ENCODE data around the gene TNS4. TPM values are rescaled to one million over a fixed set of nuclear protein-coding genes. Genes with fewer than 3 reads are reported as not detected.

The TNS4 gene
- total RNA-seq, 3 donors from 2014 or later: 3.0 to 13.1 (median 3.3) TPM

- intact Hi-C loops (cut with DNase I, micrococcal nuclease): no loop called here
- H3K9me3 ChIP-seq: no peaks in the 10 kb centered on the region
- peaks cover 9% of the 10 kb centered on the region for H3K36me3 ChIP-seq (ENCODE audit: low read depth)
- DNase-seq (no peak), ATAC-seq (no peak)
- TF ChIP-seq CTCF (IDR thresholded peaks at IDR 0.05): no peak
- H3K4me3 ChIP-seq: no peak overlapping the region
- peaks cover 16% of the 10 kb centered on the region for H3K4me1 ChIP-seq (ENCODE audit: low read depth)
Observed at GRCh38 chr17:40454613-40454995, 46.8 kb downstream of the TNS4 start.

- DNase-seq: no peak
- Histone ChIP-seq H3K9me3 (no peaks in the 10 kb centered on the region), H3K4me1 (ENCODE audit: low read depth) (peaks cover 21% of the 10 kb centered on the region), H3K4me3 (no peak overlapping the region), H3K36me3 (ENCODE audit: low read depth) (peaks cover 9% of the 10 kb centered on the region)
- no peak for TF ChIP-seq CTCF (IDR thresholded peaks at IDR 0.05)
- intact Hi-C loops (cut with DNase I, micrococcal nuclease): no loop called here
- ATAC-seq: no peak
Observed at GRCh38 chr17:40453881-40454612, 47.4 kb downstream of the TNS4 start.

GRCh38 chr17:40452921-40453378, 48.5 kb downstream of the TNS4 start:
- TF ChIP-seq CTCF (IDR thresholded peaks at IDR 0.05): no peak
- H3K9me3 ChIP-seq: no peaks in the 10 kb centered on the region
- intact Hi-C loops (cut with DNase I, micrococcal nuclease): no loop called here
- DNase-seq: no peak
- peaks cover 9% of the 10 kb centered on the region for H3K36me3 ChIP-seq (ENCODE audit: low read depth)
- H3K4me3 ChIP-seq: no peak overlapping the region
- ATAC-seq: no peak
- peaks cover 32% of the 10 kb centered on the region for H3K4me1 ChIP-seq (ENCODE audit: low read depth)

GRCh38 chr17:40452216-40452787, 49.1 kb downstream of the TNS4 start:
- Histone ChIP-seq H3K4me1 (ENCODE audit: low read depth) (peaks cover 39% of the 10 kb centered on the region), H3K9me3 (no peaks in the 10 kb centered on the region), H3K36me3 (ENCODE audit: low read depth) (peaks cover 9% of the 10 kb centered on the region), H3K4me3 (no peak overlapping the region)
- DNase-seq: no peak
- no peak for TF ChIP-seq CTCF (IDR thresholded peaks at IDR 0.05)
- intact Hi-C loops (cut with DNase I, micrococcal nuclease): no loop called here
- no peak for ATAC-seq

GRCh38 chr17:40451420-40451819, 50.0 kb downstream of the TNS4 start:
- Histone ChIP-seq H3K4me1 (ENCODE audit: low read depth) (peaks cover 48% of the 10 kb centered on the region), H3K9me3 (no peaks in the 10 kb centered on the region), H3K36me3 (ENCODE audit: low read depth) (peaks cover 9% of the 10 kb centered on the region), H3K4me3 (no peak overlapping the region)
- ATAC-seq: no peak
- TF ChIP-seq CTCF (IDR thresholded peaks at IDR 0.05): no peak
- intact Hi-C loops (cut with DNase I, micrococcal nuclease): no loop called here
- DNase-seq: no peak
